H1 (cell line): ENCODE data around the gene RXFP4. TPM values are rescaled to one million over a fixed set of nuclear protein-coding genes. Genes with fewer than 3 reads are reported as not detected.
A peak's percentile ranks its signal among the peaks of the same experiment; 100 is the strongest.

ENCODE experiments used
- CTCF ChIA-PET: fragments of 300-600 bp; sonication (Branson Sonifier 250); formaldehyde crosslinking; loops from one replicate; lab custom pipeline; 2021; ENCODE audit not compliant: partially characterized antibody; lab: Charles Lee
- POLR2A ChIA-PET: fragments of 300-600 bp; sonication (Branson Sonifier 250); formaldehyde crosslinking; loops from one replicate; lab custom pipeline; 2021; ENCODE audit warnings: inconsistent platforms; ENCODE audit not compliant: partially characterized antibody; lab: Charles Lee
- DNase-seq, 2 experiments: peaks; one replicate each; pipeline versions ENCODE4 v3.0.0 to v3.0.0-alpha.2; 2010 to 2022; ENCODE audit warnings: low spot score in 2 of 2, low read depth in 1 of 2, mixed read lengths in 1 of 2
- FAIRE-seq: peaks from 2 replicates; lab custom pipeline; 2011; peaks lifted over from hg19 to GRCh38; lab: Jason Lieb, UNC
- H2AFZ ChIP-seq: 2 replicates; pipeline ENCODE4 v1.8.1; 2012; ENCODE audit warnings: low read length, inconsistent platforms
- H2AK5ac ChIP-seq: 2 replicates; pipeline ENCODE4 v1.6.1; 2013; ENCODE audit warnings: low read depth, low read length
- H2BK120ac ChIP-seq: replicated peaks from 2 replicates; pipeline ENCODE3; 2013; ENCODE audit warnings: low read depth, low read length, inconsistent platforms
- H2BK12ac ChIP-seq: 2 replicates; pipeline ENCODE4 v1.6.1; 2013; ENCODE audit warnings: low read depth, low read length
- H2BK15ac ChIP-seq: 2 replicates; pipeline ENCODE4 v1.6.1; 2013; ENCODE audit warnings: low read length
- H2BK20ac ChIP-seq: 2 replicates; pipeline ENCODE4 v1.6.1; 2013; ENCODE audit warnings: low read length
- H2BK5ac ChIP-seq: 2 replicates; pipeline ENCODE4 v1.6.1; 2013; ENCODE audit warnings: low read depth, low read length
- H3K14ac ChIP-seq: 2 replicates; pipeline ENCODE4 v1.6.1; 2013; ENCODE audit warnings: inconsistent platforms; ENCODE audit not compliant: insufficient read length
- H3K18ac ChIP-seq: 2 replicates; pipeline ENCODE4 v1.6.1; 2013; ENCODE audit warnings: low read length; ENCODE audit errors: extremely low read depth
- H3K23ac ChIP-seq: 2 replicates; pipeline ENCODE4 v1.6.1; 2013; ENCODE audit warnings: inconsistent platforms; ENCODE audit not compliant: insufficient read length
- H3K23me2 ChIP-seq: 2 replicates; pipeline ENCODE4 v1.6.1; 2013; ENCODE audit warnings: low read depth, low read length
- H3K27ac ChIP-seq: 2 replicates; pipeline ENCODE4 v1.6.1; 2011; ENCODE audit warnings: low read depth, low read length, inconsistent platforms
- H3K27me3 ChIP-seq, 4 experiments: replicated peaks in 1 of 4; 1 replicate in 1 of 4; 2 replicates in 3 of 4; pipeline versions ENCODE4 v1.6.1 to v1.8.1; 2011 to 2013; ENCODE audit warnings: low read length in 3 of 4, mild to moderate bottlenecking in 3 of 4, inconsistent platforms in 2 of 4, mixed read lengths in 2 of 4, moderate library complexity in 1 of 4; ENCODE audit not compliant: control insufficient read depth in 3 of 4, insufficient read depth in 3 of 4; ENCODE audit errors: extremely low read depth in 1 of 4
- H3K36me3 ChIP-seq, 4 experiments: 2 replicates each; pipeline versions ENCODE4 v1.6.1 to v1.8.1; 2011 to 2013; ENCODE audit warnings: mild to moderate bottlenecking in 4 of 4, low read length in 3 of 4, moderate library complexity in 2 of 4, control low read depth in 1 of 4, inconsistent platforms in 1 of 4; ENCODE audit not compliant: insufficient read depth in 4 of 4, control insufficient read depth in 2 of 4
- H3K4ac ChIP-seq: replicated peaks from 2 replicates; pipeline ENCODE3; 2013; ENCODE audit warnings: low read length, low read depth, mixed read lengths, inconsistent platforms; ENCODE audit not compliant: insufficient read length
- H3K4me1 ChIP-seq, 4 experiments: replicated peaks in 1 of 4; 1 replicate in 1 of 4; 2 replicates in 3 of 4; pipeline versions ENCODE4 v1.6.1 to v1.8.1; 2011 to 2013; ENCODE audit warnings: low read length in 3 of 4, inconsistent platforms in 2 of 4, mixed read lengths in 1 of 4; ENCODE audit not compliant: insufficient read depth in 4 of 4, control insufficient read depth in 3 of 4
- H3K4me2 ChIP-seq, 2 experiments: 2 replicates each; pipeline versions ENCODE4 v1.6.1 to v1.8.1; 2011 to 2013; ENCODE audit warnings: low read depth in 2 of 2, low read length in 2 of 2, control low read depth in 1 of 2, inconsistent platforms in 1 of 2, mild to moderate bottlenecking in 1 of 2; ENCODE audit not compliant: insufficient read depth in 1 of 2
- H3K4me3 ChIP-seq, 4 experiments: fragments of 200-600, 300-600 bp in 1 of 4; sonication (generic), shearing (Covaris generic), sonication (Bioruptor Twin) in 1 of 4; 2 replicates each; pipeline versions ENCODE4 v1.5.1 to v1.8.1; 2011 to 2016; ENCODE audit warnings: low read length in 4 of 4, low read depth in 3 of 4, control low read depth in 2 of 4, inconsistent platforms in 2 of 4, mild to moderate bottlenecking in 2 of 4, mixed read lengths in 1 of 4, moderate library complexity in 1 of 4; ENCODE audit not compliant: insufficient read depth in 2 of 4; ENCODE audit errors: extremely low read depth in 1 of 4
- H3K56ac ChIP-seq: replicated peaks from 2 replicates; pipeline ENCODE3; 2013; ENCODE audit warnings: low read depth, mild to moderate bottlenecking, mixed read lengths, low read length, inconsistent platforms; ENCODE audit not compliant: insufficient read length
- H3K79me1 ChIP-seq: 2 replicates; pipeline ENCODE4 v1.6.1; 2013; ENCODE audit warnings: low read depth, low read length, control low read depth
- H3K79me2 ChIP-seq, 2 experiments: 2 replicates each; pipeline versions ENCODE4 v1.6.1 to v1.8.1; 2012 to 2013; ENCODE audit warnings: low read length in 2 of 2, mild to moderate bottlenecking in 2 of 2, inconsistent platforms in 1 of 2; ENCODE audit not compliant: insufficient read depth in 2 of 2, control insufficient read depth in 1 of 2
- H3K9ac ChIP-seq, 4 experiments: replicated peaks in 1 of 4; 1 replicate in 1 of 4; 2 replicates in 3 of 4; pipeline versions ENCODE4 v1.6.1 to v1.8.1; 2011 to 2013; ENCODE audit warnings: low read depth in 3 of 4, low read length in 3 of 4, control low read depth in 2 of 4, mild to moderate bottlenecking in 2 of 4, moderate library complexity in 2 of 4, inconsistent platforms in 1 of 4; ENCODE audit errors: extremely low read depth in 1 of 4
- H3K9me3 ChIP-seq, 2 experiments: 2 replicates each; pipeline versions ENCODE4 v1.6.1 to v1.8.1; 2012 to 2013; ENCODE audit warnings: mild to moderate bottlenecking in 2 of 2, moderate library complexity in 2 of 2, control low read depth in 1 of 2, inconsistent platforms in 1 of 2, low read depth in 1 of 2, low read length in 1 of 2, mixed read lengths in 1 of 2; ENCODE audit not compliant: insufficient read depth in 2 of 2
- H4K20me1 ChIP-seq, 2 experiments: replicated peaks in 1 of 2; 2 replicates each; pipeline versions ENCODE3 to v1.8.1; 2011 to 2013; ENCODE audit warnings: inconsistent platforms in 2 of 2, low read length in 2 of 2, mild to moderate bottlenecking in 1 of 2; ENCODE audit not compliant: insufficient read depth in 2 of 2, control insufficient read depth in 1 of 2
- H4K5ac ChIP-seq: 2 replicates; pipeline ENCODE4 v1.6.1; 2013; ENCODE audit warnings: low read length, low read depth, mixed read lengths, inconsistent platforms; ENCODE audit not compliant: insufficient read length
- H4K8ac ChIP-seq: 2 replicates; pipeline ENCODE4 v1.8.0; 2013; ENCODE audit warnings: mild to moderate bottlenecking, moderate library complexity, low read length, inconsistent platforms; ENCODE audit not compliant: insufficient read depth; ENCODE audit errors: extremely low read depth
- H4K91ac ChIP-seq: replicated peaks from 2 replicates; pipeline ENCODE3; 2013; ENCODE audit warnings: low read length, mixed read lengths, inconsistent platforms; ENCODE audit not compliant: insufficient read length
- CHD1 ChIP-seq: IDR thresholded peaks from 2 replicates; pipeline ENCODE4 v1.6.1; 2012; ENCODE audit warnings: low read depth, low read length, improper control_type of control experiment
- HDAC2 ChIP-seq, 2 experiments: fragments of 300-600 bp in 1 of 2; sonication (generic) in 1 of 2; IDR thresholded peaks; 2 replicates each; pipeline ENCODE4 v1.6.1; 2011 to 2012; ENCODE audit warnings: low read depth in 2 of 2, low read length in 2 of 2, mild to moderate bottlenecking in 2 of 2, moderate library complexity in 2 of 2, borderline replicate concordance in 1 of 2, inconsistent platforms in 1 of 2
- PHF8 ChIP-seq: fragments of 200-600 bp; sonication (generic); conservative IDR thresholded peaks from 2 replicates; pipeline ENCODE4 v1.7.1; 2012; ENCODE audit warnings: low read depth, mild to moderate bottlenecking, inconsistent platforms, low read length, moderate library complexity
- RAD21 ChIP-seq, 2 experiments: IDR thresholded peaks in 1 of 2; conservative IDR thresholded peaks in 1 of 2; 2 replicates each; pipeline ENCODE4 v1.6.1; 2011; ENCODE audit warnings: low read depth in 2 of 2, low read length in 2 of 2, improper control_type of control experiment in 1 of 2, inconsistent platforms in 1 of 2, mild to moderate bottlenecking in 1 of 2, moderate library complexity in 1 of 2
- SIX5 ChIP-seq: IDR thresholded peaks from 2 replicates; pipeline ENCODE4 v1.6.1; 2011; ENCODE audit warnings: mild to moderate bottlenecking, low read depth, low read length
- TBP ChIP-seq: IDR thresholded peaks from 2 replicates; pipeline ENCODE4 v1.6.1; 2011; ENCODE audit warnings: low read depth, low read length, improper control_type of control experiment
- ZNF274 ChIP-seq: IDR thresholded peaks from 2 replicates; pipeline ENCODE4 v1.7.0; 2012; ENCODE audit warnings: low read length, borderline replicate concordance; ENCODE audit errors: extremely low read depth
- WGBS, 2 experiments: shearing (Covaris generic) in 1 of 2; methylation state at CpG; one replicate each; pipeline versions ENCODE4 v1.1.6 to v1.1.7; 2013 to 2015; ENCODE audit warnings: low lambda C conversion rate in 2 of 2, mixed read lengths in 2 of 2, inconsistent platforms in 1 of 2, low coverage in 1 of 2, missing lambda C conversion rate in 1 of 2; ENCODE audit not compliant: insufficient replicate concordance in 2 of 2, insufficient coverage in 1 of 2, insufficient read length in 1 of 2; ENCODE audit errors: extremely low coverage in 1 of 2, missing lambda C conversion rate in 1 of 2; 5-methylcytosine and 5-hydroxymethylcytosine counted together
- polyA plus RNA-seq, 7 experiments: library from polyadenylated mRNA; depleted of rRNA in 3 of 7; stranded (reverse) in 5 of 7; unstranded in 2 of 7; fragments of >200 nt in 5 of 7; fragments of 200-250 nt in 2 of 7; gene quantifications; 1 replicate in 5 of 7; 2 replicates in 1 of 7; 4 replicates in 1 of 7; pipeline versions ENCODE4 v1.2.1 to v1.2.3, GENCODE V29; 2011 to 2013; ENCODE audit warnings: missing spikeins in 2 of 7, mixed read lengths in 2 of 7
- total RNA-seq: library from RNA; stranded (reverse); fragmentation: NEBNext Ultra II Directional; extraction: Animal tissue kit (Norgen Biotek cat#: 25700); gene quantifications from 2 replicates; pipeline ENCODE4 v1.2.1, GENCODE V29; 2021
- TF ChIP-seq, protein P1 (sequence below), 3 experiments: IDR thresholded peaks; 1 replicate in 2 of 3; 2 replicates in 1 of 3; pipeline versions ENCODE4 v1.5.1 to v1.6.1; 2011; ENCODE audit warnings: low read length in 3 of 3, mild to moderate bottlenecking in 3 of 3, inconsistent platforms in 2 of 3, low read depth in 1 of 3, moderate library complexity in 1 of 3; ENCODE audit not compliant: insufficient read depth in 1 of 3; ENCODE audit errors: control extremely low read depth in 1 of 3

RXFP4 gene
- total and polyA plus RNA-seq, 2 of the 8 experiments (the other 6 are each of a cell fraction or from before 2014, with no cell fraction given), result not detected

DNA sequence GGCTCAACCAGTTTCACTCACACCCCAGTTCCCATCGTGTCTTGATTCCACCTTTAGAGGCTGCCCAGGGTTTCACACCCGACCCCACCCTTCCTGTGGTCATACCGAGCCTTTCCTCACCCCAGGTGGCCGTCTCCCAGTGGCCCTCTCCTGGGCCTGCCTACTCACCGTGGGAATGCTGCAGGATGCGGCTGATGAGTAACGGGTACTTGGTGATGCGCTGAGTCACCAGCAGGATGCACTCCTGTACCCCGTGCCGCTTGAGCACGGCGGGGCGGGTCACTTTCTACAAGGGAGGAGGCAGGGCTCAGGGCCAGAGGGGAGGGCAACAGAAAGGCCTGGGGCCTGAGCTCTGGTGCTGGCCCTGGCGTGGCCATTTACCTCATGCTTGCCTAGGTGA, 20.5 kb downstream of the RXFP4 start:
- H3K36me3 ChIP-seq, result peaks cover 50 to 86% (median 80%) of the 10 kb centered on the region in 4 experiments
- H3K4me3 ChIP-seq, result no peak overlapping the region
- H2BK15ac ChIP-seq, result no peak overlapping the region
- H4K20me1 ChIP-seq, result peaks cover 4 to 18% of the 10 kb centered on the region in 2 experiments
- no peak for FAIRE-seq
- no peak overlapping the region for H2BK120ac ChIP-seq
- no peak overlapping the region for H2AFZ ChIP-seq
- no peak overlapping the region for H3K56ac ChIP-seq
- H2BK5ac ChIP-seq, result no peak overlapping the region; the same call in 1 of the 2 replicates
- no peak overlapping the region for H3K23ac ChIP-seq
- no peak for DNase-seq
- H4K91ac ChIP-seq, result no peak overlapping the region
- no peak overlapping the region for H4K8ac ChIP-seq
- no peak overlapping the region for H2BK12ac ChIP-seq
- no peak overlapping the region for H3K4me2 ChIP-seq
- no peaks in the 10 kb centered on the region for H3K27me3 ChIP-seq
- no peaks in the 10 kb centered on the region for H3K9me3 ChIP-seq
- no peaks in the 10 kb centered on the region; the same call in none of the 2 replicates for H3K79me1 ChIP-seq
- H3K79me2 ChIP-seq, result no peaks in the 10 kb centered on the region
- no peak overlapping the region for H3K4ac ChIP-seq
- H4K5ac ChIP-seq, result no peak overlapping the region
- H3K27ac ChIP-seq, result no peak overlapping the region
- no peaks in the 10 kb centered on the region for H3K23me2 ChIP-seq
- POLR2A ChIA-PET, result interaction anchor here (0.5 to 1.8 kb wide), 4 partner anchors 15 to 293 kb away, joined by 3 to 7 read pairs (median 4); no protein-coding TSS in a partner anchor
- H3K9ac ChIP-seq, result no peak overlapping the region
- no peak overlapping the region for H3K18ac ChIP-seq
- TF ChIP-seq RAD21 (IDR thresholded peaks at IDR 0.05 in 1 of 2, conservative IDR thresholded peaks at IDR 0.05 in 1 of 2; ENCODE audit: low read depth in 2 of 2, low read length in 2 of 2) (peak; percentile 10 to 33; a peak in 3 of 4 replicates), SIX5 (no peak), ZNF274 (no peak), HDAC2 (IDR thresholded peaks at IDR 0.05; ENCODE audit: borderline replicate concordance in 1 of 2, low read depth in 2 of 2, low read length in 2 of 2) (no peak), CHD1 (no peak), PHF8 (no peak), TBP (no peak)
- TF ChIP-seq, protein P1, sequence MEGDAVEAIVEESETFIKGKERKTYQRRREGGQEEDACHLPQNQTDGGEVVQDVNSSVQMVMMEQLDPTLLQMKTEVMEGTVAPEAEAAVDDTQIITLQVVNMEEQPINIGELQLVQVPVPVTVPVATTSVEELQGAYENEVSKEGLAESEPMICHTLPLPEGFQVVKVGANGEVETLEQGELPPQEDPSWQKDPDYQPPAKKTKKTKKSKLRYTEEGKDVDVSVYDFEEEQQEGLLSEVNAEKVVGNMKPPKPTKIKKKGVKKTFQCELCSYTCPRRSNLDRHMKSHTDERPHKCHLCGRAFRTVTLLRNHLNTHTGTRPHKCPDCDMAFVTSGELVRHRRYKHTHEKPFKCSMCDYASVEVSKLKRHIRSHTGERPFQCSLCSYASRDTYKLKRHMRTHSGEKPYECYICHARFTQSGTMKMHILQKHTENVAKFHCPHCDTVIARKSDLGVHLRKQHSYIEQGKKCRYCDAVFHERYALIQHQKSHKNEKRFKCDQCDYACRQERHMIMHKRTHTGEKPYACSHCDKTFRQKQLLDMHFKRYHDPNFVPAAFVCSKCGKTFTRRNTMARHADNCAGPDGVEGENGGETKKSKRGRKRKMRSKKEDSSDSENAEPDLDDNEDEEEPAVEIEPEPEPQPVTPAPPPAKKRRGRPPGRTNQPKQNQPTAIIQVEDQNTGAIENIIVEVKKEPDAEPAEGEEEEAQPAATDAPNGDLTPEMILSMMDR (IDR thresholded peaks at IDR 0.05; ENCODE audit: control extremely low read depth in 1 of 3, insufficient read depth in 1 of 3, low read depth in 1 of 3, low read length in 3 of 3), result peak in 2 of 3 experiments; percentile 17 to 25; a peak in 2 of 4 replicates
- TF ChIP-seq, all 59 proteins: peak for 2
- H2AK5ac ChIP-seq, result no peak overlapping the region
- H3K4me1 ChIP-seq, result peaks cover 0 to 4% (median 0%) of the 10 kb centered on the region in 4 experiments; a peak in 1 of 7 replicates
- no peak overlapping the region for H2BK20ac ChIP-seq
- WGBS, 2 experiments, result 84% methylated on average over 14 of the region's 14 CpGs; no CpG with 5 or more reads in 1 of the 2 experiments
- no peak overlapping the region for H3K14ac ChIP-seq
- CTCF ChIA-PET, result interaction anchor here (1.2 to 5.1 kb wide), 6 partner anchors 13 to 46 kb away, joined by 3 to 31 read pairs (median 8); partner anchors contain the start of gene ARHGEF2
